ENCODE results near the gene SLC23A2.

SLC23A2 gene

GRCh38 chr20:4805663-4806449 is 195.5 kb downstream of the SLC23A2 start:
- no peak overlapping the region for H2AFZ ChIP-seq (ENCODE audit: low read length, unreplicated experiment)
- H3K27me3 ChIP-seq (ENCODE audit: insufficient read depth, low read length): peaks cover 26% of the 10 kb centered on the region
- no peaks in the 10 kb centered on the region for H3K4me1 ChIP-seq (ENCODE audit: control insufficient read depth, insufficient read depth, low read length, unreplicated experiment)
- no peaks in the 10 kb centered on the region for H3K36me3 ChIP-seq (ENCODE audit: insufficient read depth, low read length)
- H3K4me3 ChIP-seq (ENCODE audit: low read depth, low read length): no peak overlapping the region
- no peaks in the 10 kb centered on the region for H3K79me2 ChIP-seq (ENCODE audit: control insufficient read depth, insufficient read depth, low read length, unreplicated experiment)
- no peak overlapping the region for H3K27ac ChIP-seq (ENCODE audit: low read depth, low read length)

GRCh38 chr20:4802527-4802926 is 198.8 kb downstream of the SLC23A2 start:
- H3K27ac ChIP-seq (ENCODE audit: low read depth, low read length): no peak overlapping the region
- H3K4me1 ChIP-seq (ENCODE audit: control insufficient read depth, insufficient read depth, low read length, unreplicated experiment): no peaks in the 10 kb centered on the region
- peaks cover 8% of the 10 kb centered on the region; the same call in 1 of the 2 replicates for H3K27me3 ChIP-seq (ENCODE audit: insufficient read depth, low read length)
- H3K4me3 ChIP-seq (ENCODE audit: low read depth, low read length): no peak overlapping the region
- H3K36me3 ChIP-seq (ENCODE audit: insufficient read depth, low read length): no peaks in the 10 kb centered on the region
- H2AFZ ChIP-seq (ENCODE audit: low read length, unreplicated experiment): no peak overlapping the region
- H3K79me2 ChIP-seq (ENCODE audit: control insufficient read depth, insufficient read depth, low read length, unreplicated experiment): no peaks in the 10 kb centered on the region

Data from ACC112 (cell line).